Upper lobe of left lung (tissue), 4 donors: ENCODE data around the gene NAP1L1.

Source experiments
- EP300 ChIP-seq, 4 donors: sonication (generic); formaldehyde crosslinking; IDR thresholded peaks; one replicate each; pipeline ENCODE4 v1.5.1; 2017; ENCODE audit warnings: antibody characterized with exemption in 4 of 4, control low read depth in 2 of 4
- POLR2A ChIP-seq, 4 donors: fragments of 450-650 bp; IDR thresholded peaks; one replicate each; pipeline ENCODE4 v1.5.1; 2016 to 2017; ENCODE audit warnings: antibody characterized with exemption in 4 of 4, mild to moderate bottlenecking in 2 of 4
- POLR2AphosphoS5 ChIP-seq, 2 donors: sonication (generic); formaldehyde crosslinking; IDR thresholded peaks; one replicate each; pipeline ENCODE4 v1.5.1; 2017; ENCODE audit warnings: antibody characterized with exemption in 2 of 2
- TF ChIP-seq, protein P1 (sequence below), 6 experiments: fragments of 450-650 bp in 4 of 6; fragments of 200-600 bp in 2 of 6; sonication (generic) in 2 of 6; IDR thresholded peaks; one replicate each; pipeline ENCODE4 v1.5.1; 2016 to 2019; ENCODE audit warnings: antibody characterized with exemption in 6 of 6

DNA sequence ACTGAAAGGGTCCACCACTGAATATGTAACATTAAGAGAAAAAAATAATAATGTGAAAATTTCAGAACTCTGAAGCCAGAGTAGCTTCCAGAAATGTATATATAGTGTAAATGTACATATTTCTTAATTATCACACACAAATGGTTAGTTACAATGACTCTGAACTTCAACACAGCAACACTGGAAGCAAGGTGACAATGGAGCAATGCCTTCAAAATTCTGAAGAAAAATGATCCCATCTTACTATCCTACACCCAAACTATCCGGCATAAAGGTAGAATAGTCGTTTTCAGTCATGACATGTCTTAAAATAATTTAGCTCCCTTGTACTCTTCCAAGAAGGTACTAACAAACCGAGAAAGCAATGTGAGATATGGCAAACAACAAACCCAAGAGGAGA, 11.9 kb downstream of the NAP1L1 start:
- no peak for TF ChIP-seq POLR2AphosphoS5 (IDR thresholded peaks at IDR 0.05)
- TF ChIP-seq, protein P1, sequence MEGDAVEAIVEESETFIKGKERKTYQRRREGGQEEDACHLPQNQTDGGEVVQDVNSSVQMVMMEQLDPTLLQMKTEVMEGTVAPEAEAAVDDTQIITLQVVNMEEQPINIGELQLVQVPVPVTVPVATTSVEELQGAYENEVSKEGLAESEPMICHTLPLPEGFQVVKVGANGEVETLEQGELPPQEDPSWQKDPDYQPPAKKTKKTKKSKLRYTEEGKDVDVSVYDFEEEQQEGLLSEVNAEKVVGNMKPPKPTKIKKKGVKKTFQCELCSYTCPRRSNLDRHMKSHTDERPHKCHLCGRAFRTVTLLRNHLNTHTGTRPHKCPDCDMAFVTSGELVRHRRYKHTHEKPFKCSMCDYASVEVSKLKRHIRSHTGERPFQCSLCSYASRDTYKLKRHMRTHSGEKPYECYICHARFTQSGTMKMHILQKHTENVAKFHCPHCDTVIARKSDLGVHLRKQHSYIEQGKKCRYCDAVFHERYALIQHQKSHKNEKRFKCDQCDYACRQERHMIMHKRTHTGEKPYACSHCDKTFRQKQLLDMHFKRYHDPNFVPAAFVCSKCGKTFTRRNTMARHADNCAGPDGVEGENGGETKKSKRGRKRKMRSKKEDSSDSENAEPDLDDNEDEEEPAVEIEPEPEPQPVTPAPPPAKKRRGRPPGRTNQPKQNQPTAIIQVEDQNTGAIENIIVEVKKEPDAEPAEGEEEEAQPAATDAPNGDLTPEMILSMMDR (IDR thresholded peaks at IDR 0.05) = no peak
- TF ChIP-seq POLR2A (IDR thresholded peaks at IDR 0.05) = no peak
- no peak for TF ChIP-seq EP300 (IDR thresholded peaks at IDR 0.05)
